ENCODE results near the gene SPDYE2B.
"Not testable (repeated sequence)": the region's sequence is repeated elsewhere in the genome, so short reads cannot be mapped to it uniquely, and the experiment has no call there.

DNA sequence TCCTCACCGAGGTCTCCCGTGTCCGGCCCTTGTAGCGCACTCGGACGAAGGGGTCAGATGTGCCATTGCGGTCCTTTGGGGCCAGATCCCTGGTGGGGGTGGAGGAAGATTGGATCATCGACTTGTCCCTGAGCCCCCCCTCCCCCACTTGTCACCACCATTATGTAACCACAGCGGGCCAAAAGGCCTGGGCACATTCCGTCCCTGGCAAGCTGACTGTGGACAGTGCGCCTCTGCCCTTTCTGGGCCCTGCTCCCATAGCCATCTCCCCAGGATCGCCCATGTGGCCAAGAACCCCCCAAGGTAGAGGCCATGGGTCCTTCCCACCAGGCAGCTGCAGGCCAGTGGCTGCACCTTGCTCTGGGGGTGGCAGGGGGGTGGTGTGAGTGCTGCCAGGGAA lies 47.8 kb upstream of the SPDYE2B start:
- TF ChIP-seq, protein P1, sequence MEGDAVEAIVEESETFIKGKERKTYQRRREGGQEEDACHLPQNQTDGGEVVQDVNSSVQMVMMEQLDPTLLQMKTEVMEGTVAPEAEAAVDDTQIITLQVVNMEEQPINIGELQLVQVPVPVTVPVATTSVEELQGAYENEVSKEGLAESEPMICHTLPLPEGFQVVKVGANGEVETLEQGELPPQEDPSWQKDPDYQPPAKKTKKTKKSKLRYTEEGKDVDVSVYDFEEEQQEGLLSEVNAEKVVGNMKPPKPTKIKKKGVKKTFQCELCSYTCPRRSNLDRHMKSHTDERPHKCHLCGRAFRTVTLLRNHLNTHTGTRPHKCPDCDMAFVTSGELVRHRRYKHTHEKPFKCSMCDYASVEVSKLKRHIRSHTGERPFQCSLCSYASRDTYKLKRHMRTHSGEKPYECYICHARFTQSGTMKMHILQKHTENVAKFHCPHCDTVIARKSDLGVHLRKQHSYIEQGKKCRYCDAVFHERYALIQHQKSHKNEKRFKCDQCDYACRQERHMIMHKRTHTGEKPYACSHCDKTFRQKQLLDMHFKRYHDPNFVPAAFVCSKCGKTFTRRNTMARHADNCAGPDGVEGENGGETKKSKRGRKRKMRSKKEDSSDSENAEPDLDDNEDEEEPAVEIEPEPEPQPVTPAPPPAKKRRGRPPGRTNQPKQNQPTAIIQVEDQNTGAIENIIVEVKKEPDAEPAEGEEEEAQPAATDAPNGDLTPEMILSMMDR (conservative IDR thresholded peaks at IDR 0.05 in 1 of 2, IDR thresholded peaks at IDR 0.05 in 1 of 2; ENCODE audit: low read depth in 1 of 2, low read length in 2 of 2) = not testable (repeated sequence)
- not testable (repeated sequence) for TF ChIP-seq EZH2 (IDR thresholded peaks at IDR 0.05; ENCODE audit: low read length, missing control alignments)
